Vagina (tissue), 2 donors: ENCODE measurements around the gene CNNM2. TPM values are rescaled to one million over a fixed set of nuclear protein-coding genes. Genes with fewer than 3 reads are reported as not detected.

Source experiments
- DNase-seq, 2 donors: peaks; one replicate each; pipeline ENCODE4 v3.0.0-alpha.2; 2017; ENCODE audit errors: extremely low spot score in 2 of 2
- H3K27ac ChIP-seq: fragments of 200-600 bp; sonication (generic); one replicate; pipeline ENCODE4 v1.5.1; 2019
- H3K27me3 ChIP-seq: fragments of 200-600 bp; sonication (generic); one replicate; pipeline ENCODE4 v1.5.1; 2019
- H3K36me3 ChIP-seq, 2 donors: fragments of 200-600 bp; sonication (generic); one replicate each; pipeline ENCODE4 v1.5.1; 2017 to 2019
- H3K4me1 ChIP-seq: fragments of 200-600 bp; sonication (generic); one replicate; pipeline ENCODE4 v1.5.1; 2019
- H3K4me3 ChIP-seq, 2 donors: fragments of 200-600 bp; sonication (generic); 1 replicate in 1 of 2; 2 replicates in 1 of 2; pipeline ENCODE4 v1.5.1; 2016 to 2019
- H3K9me3 ChIP-seq: fragments of 200-600 bp; sonication (generic); one replicate; pipeline ENCODE4 v1.5.1; 2019
- POLR2A ChIP-seq, 2 donors: fragments of 450-650 bp; IDR thresholded peaks; one replicate each; pipeline ENCODE4 v1.6.1; 2017; ENCODE audit warnings: antibody characterized with exemption in 2 of 2, mild to moderate bottlenecking in 2 of 2, moderate library complexity in 2 of 2
- POLR2AphosphoS5 ChIP-seq, 2 donors: sonication (generic); formaldehyde crosslinking; IDR thresholded peaks; one replicate each; pipeline ENCODE4 v1.9.0; 2017; ENCODE audit warnings: antibody characterized with exemption in 2 of 2, mild to moderate bottlenecking in 2 of 2, low read depth in 1 of 2; ENCODE audit not compliant: insufficient read depth in 1 of 2
- intact Hi-C: fragments of 100-400 bp; cut with DNase I; formaldehyde crosslinking; loops from one replicate; pipeline ENCODE4 v1.15.1; 2023
- total RNA-seq: library from RNA; depleted of rRNA; stranded (reverse); fragments of >200 nt; gene quantifications from one replicate; pipeline ENCODE4 v1.2.3, GENCODE V29; 2016
- TF ChIP-seq, protein P1 (sequence below), 3 experiments: fragments of 450-650 bp in 2 of 3; fragments of 200-600 bp in 1 of 3; sonication (generic) in 1 of 3; IDR thresholded peaks; one replicate each; pipeline ENCODE4 v1.5.1; 2017 to 2019; ENCODE audit warnings: antibody characterized with exemption in 3 of 3, mild to moderate bottlenecking in 2 of 3, moderate library complexity in 2 of 3

Gene CNNM2
- total RNA-seq, 1 donor from 2014 or later, result 9.6 TPM

DNA sequence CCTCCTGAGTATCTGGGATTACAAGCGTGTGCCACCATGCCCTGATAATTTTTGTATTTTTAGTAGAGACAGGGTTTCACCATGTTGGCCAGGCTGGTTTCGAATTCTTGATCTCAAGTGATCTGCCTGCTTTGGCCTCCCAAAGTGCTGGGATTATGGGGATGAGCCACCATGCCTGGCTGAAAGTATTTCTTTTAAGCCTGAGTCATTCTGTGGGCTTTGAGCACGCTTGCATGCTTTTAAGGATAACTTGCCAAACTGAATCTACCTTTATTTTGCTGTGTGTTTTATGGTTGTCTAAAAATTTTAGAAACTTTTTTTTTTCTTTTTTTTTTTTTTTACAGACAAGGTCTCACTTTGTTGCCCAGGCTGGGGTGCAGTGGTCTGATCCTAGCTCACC is 33.2 kb downstream of the CNNM2 start:
- H3K27ac ChIP-seq, result no peak overlapping the region
- H3K9me3 ChIP-seq, result no peaks in the 10 kb centered on the region
- H3K36me3 ChIP-seq, result no peaks in the 10 kb centered on the region
- TF ChIP-seq POLR2A (IDR thresholded peaks at IDR 0.05), result no peak
- TF ChIP-seq POLR2AphosphoS5 (IDR thresholded peaks at IDR 0.05; ENCODE audit: insufficient read depth in 1 of 2, low read depth in 1 of 2), result no peak
- TF ChIP-seq, protein P1, sequence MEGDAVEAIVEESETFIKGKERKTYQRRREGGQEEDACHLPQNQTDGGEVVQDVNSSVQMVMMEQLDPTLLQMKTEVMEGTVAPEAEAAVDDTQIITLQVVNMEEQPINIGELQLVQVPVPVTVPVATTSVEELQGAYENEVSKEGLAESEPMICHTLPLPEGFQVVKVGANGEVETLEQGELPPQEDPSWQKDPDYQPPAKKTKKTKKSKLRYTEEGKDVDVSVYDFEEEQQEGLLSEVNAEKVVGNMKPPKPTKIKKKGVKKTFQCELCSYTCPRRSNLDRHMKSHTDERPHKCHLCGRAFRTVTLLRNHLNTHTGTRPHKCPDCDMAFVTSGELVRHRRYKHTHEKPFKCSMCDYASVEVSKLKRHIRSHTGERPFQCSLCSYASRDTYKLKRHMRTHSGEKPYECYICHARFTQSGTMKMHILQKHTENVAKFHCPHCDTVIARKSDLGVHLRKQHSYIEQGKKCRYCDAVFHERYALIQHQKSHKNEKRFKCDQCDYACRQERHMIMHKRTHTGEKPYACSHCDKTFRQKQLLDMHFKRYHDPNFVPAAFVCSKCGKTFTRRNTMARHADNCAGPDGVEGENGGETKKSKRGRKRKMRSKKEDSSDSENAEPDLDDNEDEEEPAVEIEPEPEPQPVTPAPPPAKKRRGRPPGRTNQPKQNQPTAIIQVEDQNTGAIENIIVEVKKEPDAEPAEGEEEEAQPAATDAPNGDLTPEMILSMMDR (IDR thresholded peaks at IDR 0.05), result no peak
- H3K4me3 ChIP-seq, result no peak overlapping the region
- intact Hi-C loops, result no loop called here
- DNase-seq, result no peak
- no peaks in the 10 kb centered on the region for H3K27me3 ChIP-seq
- H3K4me1 ChIP-seq, result peaks cover under 1% of the 10 kb centered on the region

DNA sequence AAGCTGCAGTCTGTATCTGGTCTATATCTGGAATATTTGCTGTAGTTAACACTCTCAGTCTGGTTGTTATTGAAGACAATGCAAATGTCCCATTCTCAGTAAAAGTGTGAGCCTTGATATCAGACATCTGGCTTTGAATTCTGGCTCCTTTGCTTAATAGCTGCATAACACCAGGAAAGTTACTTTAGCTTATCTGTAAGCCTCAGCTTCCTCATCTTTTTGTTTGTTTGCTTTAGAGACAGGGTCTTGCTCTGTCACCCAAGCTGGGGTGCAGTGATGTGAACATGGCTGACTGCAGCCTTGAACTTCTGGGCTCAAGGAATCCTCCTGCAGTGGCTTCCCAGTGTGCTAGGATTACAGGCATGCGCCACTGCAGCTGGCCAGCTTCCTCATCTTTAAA is 41.3 kb downstream of the CNNM2 start:
- Histone ChIP-seq H3K27ac (no peak overlapping the region), H3K4me1 (peaks cover 11% of the 10 kb centered on the region), H3K9me3 (no peaks in the 10 kb centered on the region), H3K4me3 (no peak overlapping the region), H3K27me3 (no peaks in the 10 kb centered on the region), H3K36me3 (no peaks in the 10 kb centered on the region)
- no peak for DNase-seq
- TF ChIP-seq POLR2AphosphoS5 (IDR thresholded peaks at IDR 0.05; ENCODE audit: insufficient read depth in 1 of 2, low read depth in 1 of 2), result no peak
- TF ChIP-seq, protein P1 (IDR thresholded peaks at IDR 0.05), result no peak
- TF ChIP-seq POLR2A (IDR thresholded peaks at IDR 0.05), result no peak
- intact Hi-C loops, result no loop called here

DNA sequence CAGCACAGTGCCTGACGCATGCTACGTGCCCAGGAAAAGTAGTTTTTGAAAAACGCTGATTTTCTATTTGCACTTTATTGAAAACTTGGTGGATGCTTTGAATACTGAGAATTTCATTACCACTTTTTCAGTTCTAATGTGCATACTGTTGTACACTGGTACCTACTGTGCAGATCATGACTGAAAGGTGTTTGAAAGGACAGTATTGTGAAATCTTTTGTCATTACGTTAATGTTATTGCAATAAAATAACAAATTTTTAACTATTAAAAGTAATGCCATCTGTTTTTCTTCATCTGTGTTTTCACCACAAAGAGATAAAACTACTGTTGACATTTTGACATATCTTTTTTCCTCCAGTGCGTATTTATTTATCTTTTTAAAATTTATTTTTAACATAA is 42.1 kb downstream of the CNNM2 start:
- DNase-seq, result no peak
- Histone ChIP-seq H3K4me1 (peaks cover 11% of the 10 kb centered on the region), H3K9me3 (no peaks in the 10 kb centered on the region), H3K27ac (no peak overlapping the region), H3K4me3 (no peak overlapping the region), H3K36me3 (no peaks in the 10 kb centered on the region), H3K27me3 (no peaks in the 10 kb centered on the region)
- intact Hi-C loops, result no loop called here
- TF ChIP-seq, protein P1 (IDR thresholded peaks at IDR 0.05), result no peak
- TF ChIP-seq POLR2AphosphoS5 (IDR thresholded peaks at IDR 0.05; ENCODE audit: insufficient read depth in 1 of 2, low read depth in 1 of 2) (no peak), POLR2A (IDR thresholded peaks at IDR 0.05) (no peak)

DNA sequence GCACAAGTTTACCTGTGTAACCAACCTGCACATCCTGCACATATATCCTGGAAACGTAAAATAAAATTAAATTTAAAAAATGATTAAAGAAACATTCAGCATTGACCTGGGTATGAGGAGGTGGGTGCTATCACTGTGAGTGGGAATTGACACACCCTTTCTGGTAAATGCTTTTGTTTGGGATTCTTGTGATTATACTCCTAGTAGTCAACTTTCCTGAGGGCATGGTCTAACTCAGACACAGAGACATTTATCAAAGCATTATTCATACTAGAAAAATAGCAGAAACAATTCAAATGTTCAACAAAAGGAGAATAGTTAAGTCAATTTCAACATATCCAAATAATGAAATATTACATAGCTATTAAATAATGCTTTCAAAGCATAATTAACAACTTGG is 44.2 kb downstream of the CNNM2 start:
- Histone ChIP-seq H3K4me3 (no peak overlapping the region), H3K9me3 (no peaks in the 10 kb centered on the region), H3K4me1 (peaks cover 11% of the 10 kb centered on the region), H3K27me3 (no peaks in the 10 kb centered on the region), H3K36me3 (no peaks in the 10 kb centered on the region), H3K27ac (no peak overlapping the region)
- TF ChIP-seq POLR2A (IDR thresholded peaks at IDR 0.05), result no peak
- TF ChIP-seq, protein P1 (IDR thresholded peaks at IDR 0.05), result no peak
- TF ChIP-seq POLR2AphosphoS5 (IDR thresholded peaks at IDR 0.05; ENCODE audit: insufficient read depth in 1 of 2, low read depth in 1 of 2), result no peak
- intact Hi-C loops, result no loop called here
- no peak for DNase-seq

DNA sequence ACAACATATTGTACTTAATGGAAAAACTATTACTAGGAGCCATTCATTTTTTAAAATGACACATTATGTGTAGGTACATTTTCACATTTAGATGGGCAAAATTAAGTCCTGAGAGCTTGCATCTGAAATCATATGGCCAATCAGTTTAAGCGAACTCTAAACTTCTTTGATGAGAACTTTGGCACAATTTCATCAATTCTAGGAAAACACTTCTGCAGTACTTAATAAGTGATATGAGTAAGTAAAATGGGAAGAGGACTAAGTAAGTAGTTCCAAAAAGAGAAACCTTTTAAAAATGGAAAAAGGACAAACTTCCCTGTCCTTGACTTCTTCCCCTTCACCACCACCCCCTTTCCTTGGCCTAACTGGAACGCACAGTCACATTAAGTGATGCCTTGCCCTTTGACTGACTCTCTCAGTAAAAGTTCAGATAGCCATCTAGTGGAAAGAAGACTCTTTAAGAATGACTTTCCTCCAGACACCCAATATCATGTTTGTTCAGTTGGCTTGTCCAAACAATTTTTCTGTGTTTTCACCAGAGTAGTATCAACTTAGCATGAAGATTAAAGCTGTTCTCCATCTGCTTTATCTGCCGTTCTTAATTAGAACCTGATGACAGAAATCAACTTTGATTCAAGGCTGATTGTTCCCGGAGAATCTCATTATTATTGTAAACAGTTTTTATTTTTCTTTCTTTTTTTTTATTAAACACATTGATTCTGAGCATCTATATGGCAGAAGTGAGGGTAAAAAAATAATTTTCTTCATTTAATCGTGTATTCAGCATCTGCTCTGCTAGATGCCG is 45.1 kb downstream of the CNNM2 start:
- Histone ChIP-seq H3K4me3 (no peak overlapping the region), H3K4me1 (peaks cover 11% of the 10 kb centered on the region), H3K27ac (no peak overlapping the region), H3K27me3 (no peaks in the 10 kb centered on the region), H3K36me3 (no peaks in the 10 kb centered on the region), H3K9me3 (no peaks in the 10 kb centered on the region)
- no peak for DNase-seq
- no peak for TF ChIP-seq POLR2A (IDR thresholded peaks at IDR 0.05)
- TF ChIP-seq POLR2AphosphoS5 (IDR thresholded peaks at IDR 0.05; ENCODE audit: insufficient read depth in 1 of 2, low read depth in 1 of 2), result no peak
- TF ChIP-seq, protein P1 (IDR thresholded peaks at IDR 0.05), result no peak
- intact Hi-C loops, result loop anchor here (1.0 kb wide), 1 partner anchor 11 kb away; no protein-coding TSS in a partner anchor
